ENCODE data around the gene HIVEP3.
"Not testable (repeated sequence)": the region's sequence is repeated elsewhere in the genome, so short reads cannot be mapped to it uniquely, and the experiment has no call there.

The HIVEP3 gene

GRCh38 chr1:41918450-41919043, at the start of gene HIVEP3:
TSS of gene HIVEP3 (minus strand) at chr1:41918922.
- no peak for DNase-seq (ENCODE audit: low read depth in 2 of 2)

GRCh38 chr1:41964400-41964799, 45.7 kb upstream of the HIVEP3 start:
- no peak for DNase-seq (ENCODE audit: low read depth in 2 of 2)

GRCh38 chr1:41963636-41964035, 44.9 kb upstream of the HIVEP3 start:
- no peak for DNase-seq (ENCODE audit: low read depth in 2 of 2)

- DNase-seq (ENCODE audit: low read depth in 2 of 2): no peak
Measured at GRCh38 chr1:41958015-41958673, 39.4 kb upstream of the HIVEP3 start.

- no peak for DNase-seq (ENCODE audit: low read depth in 2 of 2)
Measured at GRCh38 chr1:41957568-41957967, 38.8 kb upstream of the HIVEP3 start.

- no peak for DNase-seq (ENCODE audit: low read depth in 2 of 2)
Measured at GRCh38 chr1:41955461-41956159, 36.9 kb upstream of the HIVEP3 start.

- DNase-seq (ENCODE audit: low read depth in 2 of 2): no peak
Measured at GRCh38 chr1:41954533-41954944, 35.8 kb upstream of the HIVEP3 start.

GRCh38 chr1:41953291-41953690, 34.6 kb upstream of the HIVEP3 start:
- no peak for DNase-seq (ENCODE audit: low read depth in 2 of 2)

GRCh38 chr1:41952208-41952607, 33.5 kb upstream of the HIVEP3 start:
- DNase-seq (ENCODE audit: low read depth in 2 of 2): no peak

GRCh38 chr1:41951492-41951891, 32.8 kb upstream of the HIVEP3 start:
- DNase-seq (ENCODE audit: low read depth in 2 of 2): peak in 1 of 2 donors; percentile 11

GRCh38 chr1:41950820-41951219, 32.1 kb upstream of the HIVEP3 start:
- no peak for DNase-seq (ENCODE audit: low read depth in 2 of 2)

GRCh38 chr1:41945946-41946345, 27.2 kb upstream of the HIVEP3 start:
- DNase-seq (ENCODE audit: low read depth in 2 of 2): not testable (repeated sequence)

- DNase-seq (ENCODE audit: low read depth in 2 of 2): no peak
Measured at GRCh38 chr1:41943717-41944116, 25.0 kb upstream of the HIVEP3 start.

GRCh38 chr1:41942278-41942677, 23.6 kb upstream of the HIVEP3 start:
- DNase-seq (ENCODE audit: low read depth in 2 of 2): no peak

- DNase-seq (ENCODE audit: low read depth in 2 of 2): no peak
Measured at GRCh38 chr1:41941381-41941780, 22.7 kb upstream of the HIVEP3 start.

- DNase-seq (ENCODE audit: low read depth in 2 of 2): no peak
Measured at GRCh38 chr1:41939194-41939593, 20.5 kb upstream of the HIVEP3 start.

GRCh38 chr1:41936107-41936506, 17.4 kb upstream of the HIVEP3 start:
- DNase-seq (ENCODE audit: low read depth in 2 of 2): no peak

- DNase-seq (ENCODE audit: low read depth in 2 of 2): no peak
Measured at GRCh38 chr1:41935226-41935625, 16.5 kb upstream of the HIVEP3 start.

GRCh38 chr1:41933106-41933505, 14.4 kb upstream of the HIVEP3 start:
- no peak for DNase-seq (ENCODE audit: low read depth in 2 of 2)

GRCh38 chr1:41931578-41931977, 12.9 kb upstream of the HIVEP3 start:
- DNase-seq (ENCODE audit: low read depth in 2 of 2): no peak

- DNase-seq (ENCODE audit: low read depth in 2 of 2): no peak
Measured at GRCh38 chr1:41927118-41927517, 8.4 kb upstream of the HIVEP3 start.

GRCh38 chr1:41925712-41926111, 7.0 kb upstream of the HIVEP3 start:
- DNase-seq (ENCODE audit: low read depth in 2 of 2): no peak

GRCh38 chr1:41924911-41925310, 6.2 kb upstream of the HIVEP3 start:
- no peak for DNase-seq (ENCODE audit: low read depth in 2 of 2)
